Endothelial cell of umbilical vein (primary cell): ENCODE data around the gene SURF1. TPM values are rescaled to one million over a fixed set of nuclear protein-coding genes. Genes with fewer than 3 reads are reported as not detected.

Experiments used
- BruUV-seq: library from RNA; stranded (reverse); fragments of 400-500 nt; replicated peaks from 2 replicates; lab custom pipeline; 2021; lab: Mats Ljungman, UMichigan
- CTCF ChIA-PET: fragments of 300-600, 350-600 bp; sonication (Branson Sonifier 250); formaldehyde crosslinking; loops from one replicate; lab custom pipeline; 2021; ENCODE audit warnings: antibody characterized with exemption, inconsistent platforms; lab: Charles Lee
- POLR2A ChIA-PET: fragments of 300-600, 350-600 bp; sonication (Branson Sonifier 250); formaldehyde crosslinking; loops from one replicate; lab custom pipeline; 2021; ENCODE audit warnings: antibody characterized with exemption, inconsistent platforms; lab: Charles Lee
- DNase-seq: peaks from one replicate; pipeline ENCODE4 v3.0.0-alpha.2; 2011; ENCODE audit warnings: low read depth, low spot score
- FAIRE-seq: peaks from 2 replicates; lab custom pipeline; 2011; peaks lifted over from hg19 to GRCh38; lab: Jason Lieb, UNC
- H2AFZ ChIP-seq: 2 replicates; pipeline ENCODE4 v1.6.0; 2012; ENCODE audit warnings: low read depth, low read length, control low read depth, inconsistent platforms
- H3K27ac ChIP-seq: 2 replicates; pipeline ENCODE4 v1.5.1; 2011; ENCODE audit warnings: low read depth, mild to moderate bottlenecking, control low read depth, low read length, moderate library complexity; ENCODE audit not compliant: insufficient read depth
- H3K27me3 ChIP-seq, 2 experiments: 2 replicates each; pipeline versions ENCODE4 v1.6.0 to v1.6.1; 2011; ENCODE audit warnings: low read length in 2 of 2, mixed read lengths in 1 of 2; ENCODE audit not compliant: control insufficient read depth in 2 of 2, insufficient read depth in 2 of 2
- H3K36me3 ChIP-seq, 2 experiments: 2 replicates in 1 of 2; 3 replicates in 1 of 2; pipeline ENCODE4 v1.5.1; 2011; ENCODE audit warnings: low read length in 2 of 2, mild to moderate bottlenecking in 1 of 2, moderate library complexity in 1 of 2; ENCODE audit not compliant: control insufficient read depth in 2 of 2, insufficient read depth in 2 of 2; ENCODE audit errors: extremely low read depth in 1 of 2
- H3K4me1 ChIP-seq: 3 replicates; pipeline ENCODE4 v1.5.1; 2011; ENCODE audit warnings: mild to moderate bottlenecking, low read length; ENCODE audit not compliant: control insufficient read depth, insufficient read depth; ENCODE audit errors: extremely low read depth
- H3K4me2 ChIP-seq: 2 replicates; pipeline ENCODE4 v1.6.1; 2011; ENCODE audit warnings: low read length, control low read depth, mixed read lengths; ENCODE audit not compliant: insufficient read depth
- H3K4me3 ChIP-seq, 3 experiments: fragments of 200-600 bp in 1 of 3; sonication (generic), shearing (Covaris generic) in 1 of 3; replicated peaks in 1 of 3; 2 replicates each; pipeline ENCODE4 v1.5.1; 2011 to 2016; ENCODE audit warnings: control low read depth in 3 of 3, low read length in 3 of 3, mild to moderate bottlenecking in 2 of 3, inconsistent platforms in 1 of 3, low read depth in 1 of 3, moderate library complexity in 1 of 3; ENCODE audit not compliant: insufficient read depth in 1 of 3
- H3K79me2 ChIP-seq: 2 replicates; pipeline ENCODE4 v1.6.0; 2012; ENCODE audit warnings: low read length, inconsistent platforms; ENCODE audit not compliant: control insufficient read depth, insufficient read depth
- H3K9ac ChIP-seq: replicated peaks from 2 replicates; pipeline ENCODE3; 2011; ENCODE audit warnings: low read length, control low read depth; ENCODE audit not compliant: insufficient read depth; ENCODE audit errors: extremely low read depth
- H3K9me1 ChIP-seq: replicated peaks from 3 replicates; pipeline ENCODE4 v1.6.0; 2011; ENCODE audit warnings: mild to moderate bottlenecking, low read length; ENCODE audit not compliant: control insufficient read depth, insufficient read depth; ENCODE audit errors: extremely low read depth
- H3K9me3 ChIP-seq: replicated peaks from 2 replicates; pipeline ENCODE4 v1.5.1; 2012; ENCODE audit warnings: low read length, inconsistent platforms; ENCODE audit not compliant: control insufficient read depth, insufficient read depth
- H4K20me1 ChIP-seq: replicated peaks from 2 replicates; pipeline ENCODE3; 2011; ENCODE audit warnings: mild to moderate bottlenecking, low read length; ENCODE audit not compliant: control insufficient read depth, insufficient read depth; ENCODE audit errors: extremely low read depth
- EZH2 ChIP-seq: IDR thresholded peaks from 2 replicates; pipeline ENCODE4 v1.6.1; 2012; ENCODE audit warnings: borderline replicate concordance, low read depth, mild to moderate bottlenecking, moderate library complexity, low read length, inconsistent platforms; ENCODE audit not compliant: severe bottlenecking
- FOS ChIP-seq: IDR thresholded peaks from 2 replicates; pipeline ENCODE4 v1.6.1; 2011; ENCODE audit warnings: mild to moderate bottlenecking, low read length, moderate library complexity, borderline replicate concordance; ENCODE audit not compliant: insufficient read depth
- GATA2 ChIP-seq: IDR thresholded peaks from 2 replicates; pipeline ENCODE4 v1.7.0; 2011; ENCODE audit warnings: low read depth, mild to moderate bottlenecking, moderate library complexity, mixed read lengths, low read length; ENCODE audit not compliant: insufficient read length, insufficient read depth
- JUN ChIP-seq: IDR thresholded peaks from 2 replicates; pipeline ENCODE4 v1.6.1; 2011; ENCODE audit warnings: borderline replicate concordance, low read depth; ENCODE audit not compliant: insufficient read length, insufficient read depth
- MYC ChIP-seq: IDR thresholded peaks from one replicate; pipeline ENCODE4 v1.6.1; 2011; ENCODE audit warnings: mild to moderate bottlenecking, low read depth, low read length
- POLR2A ChIP-seq: IDR thresholded peaks from 2 replicates; pipeline ENCODE4 v1.6.1; 2012; ENCODE audit warnings: low read depth, mild to moderate bottlenecking, control low read depth, low read length
- POLR2AphosphoS5 ChIP-seq: IDR thresholded peaks from 2 replicates; pipeline ENCODE4 v1.6.1; 2012; ENCODE audit warnings: low read depth, mild to moderate bottlenecking, control low read depth, low read length, moderate library complexity; ENCODE audit not compliant: insufficient read depth
- dilution Hi-C: fragments of 300-500 bp; cut with MboI; formaldehyde crosslinking; loops from one replicate; pipeline ENCODE4 v1.15.0; 2019; ENCODE audit warnings: low sequenced_read_pairs; ENCODE audit not compliant: extremely low pct_ligation_motif_present
- intact Hi-C: fragments of 100-400 bp; cut with micrococcal nuclease; formaldehyde crosslinking; loops from one replicate; pipeline ENCODE4 v1.10.0; 2022
- polyA plus RNA-seq, 4 experiments: library from polyadenylated mRNA; depleted of rRNA in 3 of 4; stranded (reverse) in 3 of 4; unstranded in 1 of 4; fragments of >200 nt; gene quantifications; 2 replicates each; pipeline versions ENCODE4 v1.2.1 to v1.2.3, GENCODE V29; 2011 to 2012; ENCODE audit warnings: missing spikeins in 1 of 4
- total RNA-seq: library from RNA; stranded (reverse); gene quantifications from 2 replicates; pipeline ENCODE4 v1.2.3, GENCODE V29; 2021
- TF ChIP-seq, protein P1 (sequence below): IDR thresholded peaks from 2 replicates; pipeline ENCODE4 v1.6.1; 2011; ENCODE audit not compliant: insufficient read depth, insufficient read length
- TF ChIP-seq, protein P2 (sequence below), 2 donors: IDR thresholded peaks; 1 replicate in 1 of 2; 2 replicates in 1 of 2; pipeline ENCODE4 v1.5.1; 2011; ENCODE audit warnings: low read length in 2 of 2, mild to moderate bottlenecking in 2 of 2, moderate library complexity in 2 of 2, control low read depth in 1 of 2, inconsistent platforms in 1 of 2, low read depth in 1 of 2; ENCODE audit not compliant: insufficient read depth in 1 of 2; ENCODE audit errors: extremely low read depth in 1 of 2

Gene SURF1
- total and polyA plus RNA-seq, 2 donors (not counting 3 experiments of a cell fraction or from before 2014, with no cell fraction given): 22.8 to 27.1 TPM

GRCh38 chr9:133353548-133353947, 2.7 kb downstream of the SURF1 start:
- no peaks in the 10 kb centered on the region for H3K9me3 ChIP-seq
- no peak overlapping the region for H3K27ac ChIP-seq
- ChIA-PET CTCF (no interaction called here), POLR2A (interaction anchor here (1.6 kb wide), 1 partner anchor 12 kb away, joined by 3 read pairs; no protein-coding TSS in a partner anchor)
- dilution Hi-C loops: no loop called here
- H3K9me1 ChIP-seq: no peaks in the 10 kb centered on the region
- H2AFZ ChIP-seq: no peak overlapping the region
- no peak overlapping the region for H3K9ac ChIP-seq
- H4K20me1 ChIP-seq: no peaks in the 10 kb centered on the region
- TF ChIP-seq GATA2: no peak
- no peak for TF ChIP-seq POLR2AphosphoS5
- TF ChIP-seq, protein P1, sequence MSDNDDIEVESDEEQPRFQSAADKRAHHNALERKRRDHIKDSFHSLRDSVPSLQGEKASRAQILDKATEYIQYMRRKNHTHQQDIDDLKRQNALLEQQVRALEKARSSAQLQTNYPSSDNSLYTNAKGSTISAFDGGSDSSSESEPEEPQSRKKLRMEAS: no peak
- no peak for TF ChIP-seq JUN
- no peak for TF ChIP-seq FOS
- TF ChIP-seq EZH2: no peak
- no peak for TF ChIP-seq MYC
- TF ChIP-seq POLR2A: no peak
- TF ChIP-seq, protein P2, sequence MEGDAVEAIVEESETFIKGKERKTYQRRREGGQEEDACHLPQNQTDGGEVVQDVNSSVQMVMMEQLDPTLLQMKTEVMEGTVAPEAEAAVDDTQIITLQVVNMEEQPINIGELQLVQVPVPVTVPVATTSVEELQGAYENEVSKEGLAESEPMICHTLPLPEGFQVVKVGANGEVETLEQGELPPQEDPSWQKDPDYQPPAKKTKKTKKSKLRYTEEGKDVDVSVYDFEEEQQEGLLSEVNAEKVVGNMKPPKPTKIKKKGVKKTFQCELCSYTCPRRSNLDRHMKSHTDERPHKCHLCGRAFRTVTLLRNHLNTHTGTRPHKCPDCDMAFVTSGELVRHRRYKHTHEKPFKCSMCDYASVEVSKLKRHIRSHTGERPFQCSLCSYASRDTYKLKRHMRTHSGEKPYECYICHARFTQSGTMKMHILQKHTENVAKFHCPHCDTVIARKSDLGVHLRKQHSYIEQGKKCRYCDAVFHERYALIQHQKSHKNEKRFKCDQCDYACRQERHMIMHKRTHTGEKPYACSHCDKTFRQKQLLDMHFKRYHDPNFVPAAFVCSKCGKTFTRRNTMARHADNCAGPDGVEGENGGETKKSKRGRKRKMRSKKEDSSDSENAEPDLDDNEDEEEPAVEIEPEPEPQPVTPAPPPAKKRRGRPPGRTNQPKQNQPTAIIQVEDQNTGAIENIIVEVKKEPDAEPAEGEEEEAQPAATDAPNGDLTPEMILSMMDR (IDR thresholded peaks at IDR 0.05; ENCODE audit: extremely low read depth in 1 of 2, insufficient read depth in 1 of 2, low read depth in 1 of 2, low read length in 2 of 2): no peak
- peaks cover 20% of the 10 kb centered on the region for H3K79me2 ChIP-seq
- FAIRE-seq (no peak), DNase-seq (no peak)
- H3K36me3 ChIP-seq: peaks cover 15 to 28% of the 10 kb centered on the region in 2 experiments
- H3K27me3 ChIP-seq: no peaks in the 10 kb centered on the region
- peaks cover 24% of the 10 kb centered on the region for H3K4me1 ChIP-seq
- no peak overlapping the region for H3K4me2 ChIP-seq
- no peak overlapping the region for H3K4me3 ChIP-seq
- BruUV-seq: no TSS peak
- intact Hi-C loops: no loop called here
